ENCODE results near the gene PAN2.

DNA sequence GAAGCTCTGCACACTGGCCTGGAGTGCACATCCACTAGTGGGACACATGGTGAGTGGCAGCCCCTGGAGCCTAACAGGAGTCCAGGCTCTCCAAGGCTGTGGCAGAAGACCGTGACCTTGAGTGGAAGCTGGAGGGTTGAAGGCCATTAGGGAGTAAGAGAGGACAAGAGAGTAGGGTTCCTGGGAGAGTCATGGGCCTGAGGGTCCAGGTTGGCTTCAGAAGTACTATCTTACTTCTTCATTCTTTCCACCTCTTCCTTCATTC is 5.3 kb upstream of the PAN2 start:
- TF ChIP-seq, protein P1, sequence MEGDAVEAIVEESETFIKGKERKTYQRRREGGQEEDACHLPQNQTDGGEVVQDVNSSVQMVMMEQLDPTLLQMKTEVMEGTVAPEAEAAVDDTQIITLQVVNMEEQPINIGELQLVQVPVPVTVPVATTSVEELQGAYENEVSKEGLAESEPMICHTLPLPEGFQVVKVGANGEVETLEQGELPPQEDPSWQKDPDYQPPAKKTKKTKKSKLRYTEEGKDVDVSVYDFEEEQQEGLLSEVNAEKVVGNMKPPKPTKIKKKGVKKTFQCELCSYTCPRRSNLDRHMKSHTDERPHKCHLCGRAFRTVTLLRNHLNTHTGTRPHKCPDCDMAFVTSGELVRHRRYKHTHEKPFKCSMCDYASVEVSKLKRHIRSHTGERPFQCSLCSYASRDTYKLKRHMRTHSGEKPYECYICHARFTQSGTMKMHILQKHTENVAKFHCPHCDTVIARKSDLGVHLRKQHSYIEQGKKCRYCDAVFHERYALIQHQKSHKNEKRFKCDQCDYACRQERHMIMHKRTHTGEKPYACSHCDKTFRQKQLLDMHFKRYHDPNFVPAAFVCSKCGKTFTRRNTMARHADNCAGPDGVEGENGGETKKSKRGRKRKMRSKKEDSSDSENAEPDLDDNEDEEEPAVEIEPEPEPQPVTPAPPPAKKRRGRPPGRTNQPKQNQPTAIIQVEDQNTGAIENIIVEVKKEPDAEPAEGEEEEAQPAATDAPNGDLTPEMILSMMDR (IDR thresholded peaks at IDR 0.05): no peak
- TF ChIP-seq POLR2AphosphoS5 (IDR thresholded peaks at IDR 0.05; ENCODE audit: low read depth, low read length) (no peak), SIN3A (IDR thresholded peaks at IDR 0.05; ENCODE audit: borderline replicate concordance, insufficient read depth, low read depth, low read length) (no peak)
